HG02943 (cell line): ENCODE results near the gene RBM10.

Source experiments
- ATAC-seq: cut with Tn5 transposase; IDR thresholded peaks from one replicate; pipeline ENCODE4 v1.9.1; 2021; ENCODE audit warnings: mild to moderate bottlenecking, low read depth, moderate library complexity; ENCODE audit not compliant: unreplicated experiment

Gene RBM10

GRCh38 chrX:47146121-47146935, 1.3 kb downstream of the RBM10 start:
- no peak for ATAC-seq

- ATAC-seq: no peak
Observed at GRCh38 chrX:47146936-47147859, 2.2 kb downstream of the RBM10 start.

- no peak for ATAC-seq
Observed at GRCh38 chrX:47148946-47149345, 3.9 kb downstream of the RBM10 start.

GRCh38 chrX:47151435-47151834, 6.4 kb downstream of the RBM10 start:
- no peak for ATAC-seq

- no peak for ATAC-seq
Observed at GRCh38 chrX:47156611-47157520, 11.8 kb downstream of the RBM10 start.

- no peak for ATAC-seq
Observed at GRCh38 chrX:47158131-47158530, 13.1 kb downstream of the RBM10 start.

- ATAC-seq: no peak
Observed at GRCh38 chrX:47158781-47159180, 13.8 kb downstream of the RBM10 start.

- no peak for ATAC-seq
Observed at GRCh38 chrX:47160781-47161180, 15.8 kb downstream of the RBM10 start.

GRCh38 chrX:47162927-47163583, 18.0 kb downstream of the RBM10 start:
- ATAC-seq: no peak

GRCh38 chrX:47164420-47164819, 19.4 kb downstream of the RBM10 start:
- no peak for ATAC-seq

- ATAC-seq: no peak
Observed at GRCh38 chrX:47166126-47166525, 21.1 kb downstream of the RBM10 start.

- ATAC-seq: no peak
Observed at GRCh38 chrX:47168495-47169073, 23.6 kb downstream of the RBM10 start.

- ATAC-seq: no peak
Observed at GRCh38 chrX:47169273-47169672, 24.3 kb downstream of the RBM10 start.

GRCh38 chrX:47169726-47170515, 24.9 kb downstream of the RBM10 start:
- no peak for ATAC-seq

GRCh38 chrX:47170861-47171692, 26.1 kb downstream of the RBM10 start:
- no peak for ATAC-seq

- no peak for ATAC-seq
Observed at GRCh38 chrX:47171996-47172395, 27.0 kb downstream of the RBM10 start.

GRCh38 chrX:47172549-47172948, 27.5 kb downstream of the RBM10 start:
- ATAC-seq: no peak
